ENCODE results near the gene SPRYD3.
A peak's percentile ranks its signal among the peaks of the same experiment; 100 is the strongest.
"Not testable (repeated sequence)": the region's sequence is repeated elsewhere in the genome, so short reads cannot be mapped to it uniquely, and the experiment has no call there.

Gene SPRYD3

DNA sequence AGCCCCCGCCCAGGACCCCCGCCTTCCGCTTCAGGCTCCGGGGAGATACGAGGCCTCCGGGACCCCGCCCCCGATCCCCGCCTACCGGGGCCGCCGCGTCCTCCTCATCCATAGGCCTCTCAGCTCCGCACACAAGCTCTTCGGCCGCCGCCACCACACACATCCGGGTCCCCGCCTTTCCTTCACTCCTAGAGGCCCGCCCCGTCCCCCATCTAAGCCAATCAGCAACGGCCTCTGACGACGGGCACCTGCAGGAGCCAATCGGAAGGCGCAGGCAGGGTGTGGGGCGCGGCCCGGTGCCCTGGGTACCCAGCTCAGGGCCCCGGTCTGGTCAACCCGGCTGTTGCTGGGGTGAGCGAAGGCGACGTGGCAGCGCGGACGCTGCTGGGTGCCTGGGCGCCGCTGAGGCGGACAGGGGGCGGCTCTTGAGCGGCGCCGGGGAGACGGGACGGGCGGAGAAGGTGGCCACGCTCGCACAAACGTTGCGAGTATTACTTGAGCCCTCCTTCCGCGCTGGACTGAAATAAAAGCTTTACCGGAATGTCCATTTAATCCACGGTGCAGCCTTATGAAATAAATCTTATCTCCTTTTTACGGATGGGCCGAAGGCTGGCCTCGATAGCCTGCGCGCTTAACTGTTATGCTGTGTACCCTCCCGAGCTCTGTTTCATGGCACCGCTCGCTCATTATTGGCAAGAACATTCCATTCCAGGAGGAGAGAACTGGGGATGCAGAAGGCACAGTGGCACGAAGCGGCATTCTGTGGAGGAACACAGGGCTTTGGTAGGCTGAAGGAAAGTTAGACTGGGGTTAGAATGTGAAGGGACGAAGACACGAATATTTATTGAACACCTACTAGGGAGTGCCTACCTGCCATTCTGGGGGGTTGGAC lies at the start of gene SPRYD3:
Gene SPRYD3 (minus strand): TSS at position 165 of the 892 bp plus-strand sequence. CDS start 57 bp downstream, at position 108.
- peak; percentile 93 to 94 for DNase-seq (ENCODE audit: extremely low read depth in 1 of 2, low read depth in 1 of 2)

GRCh38 chr12:53127169-53127568 lies 48.0 kb upstream of the SPRYD3 start:
- no peak for DNase-seq (ENCODE audit: extremely low read depth in 1 of 2, low read depth in 1 of 2)

- DNase-seq (ENCODE audit: extremely low read depth in 1 of 2, low read depth in 1 of 2): no peak
Observed at GRCh38 chr12:53124352-53124723, 45.1 kb upstream of the SPRYD3 start.

GRCh38 chr12:53123578-53124351 lies 44.6 kb upstream of the SPRYD3 start:
- no peak for DNase-seq (ENCODE audit: extremely low read depth in 1 of 2, low read depth in 1 of 2)

GRCh38 chr12:53122961-53123468 lies 43.8 kb upstream of the SPRYD3 start:
- DNase-seq (ENCODE audit: extremely low read depth in 1 of 2, low read depth in 1 of 2): no peak

DNA sequence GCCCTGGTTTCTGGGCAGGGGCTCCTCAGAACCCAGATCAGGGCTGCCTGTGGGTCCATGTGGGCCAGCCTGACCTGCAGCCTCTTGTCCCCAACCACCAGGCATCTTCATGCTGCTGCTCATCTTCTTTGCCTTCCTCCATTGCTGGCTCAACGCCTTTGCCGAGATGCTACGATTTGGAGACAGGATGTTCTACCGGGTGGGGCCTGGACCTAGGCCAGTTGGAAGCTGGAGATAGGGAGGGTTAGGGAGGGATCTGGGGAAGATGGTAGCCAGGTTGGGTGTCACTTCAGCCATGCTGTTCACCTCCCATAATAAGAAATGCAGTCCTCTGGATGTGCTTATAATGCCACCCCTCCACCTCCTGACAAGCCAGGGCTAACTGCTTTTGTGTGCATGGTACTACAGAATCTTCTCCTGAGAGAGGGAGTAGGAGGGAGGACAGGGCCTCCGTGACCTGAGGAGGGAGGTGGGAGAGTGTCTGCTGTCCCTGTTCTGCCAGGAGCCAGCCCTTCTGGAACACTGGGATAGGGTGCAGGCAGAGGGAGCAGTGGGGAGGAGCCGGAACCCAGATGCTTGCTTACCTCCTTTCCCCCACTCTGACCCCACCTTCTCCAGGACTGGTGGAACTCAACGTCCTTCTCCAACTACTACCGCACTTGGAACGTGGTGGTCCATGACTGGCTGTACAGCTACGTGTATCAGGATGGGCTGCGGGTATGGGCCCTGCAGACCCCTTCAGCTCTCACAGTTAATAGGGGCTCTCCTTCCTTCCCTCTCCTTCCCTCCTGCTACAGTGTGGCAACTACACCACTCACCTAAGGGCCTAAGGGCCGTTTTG lies 41.7 kb upstream of the SPRYD3 start:
- no peak for DNase-seq (ENCODE audit: extremely low read depth in 1 of 2, low read depth in 1 of 2)

- no peak for DNase-seq (ENCODE audit: extremely low read depth in 1 of 2, low read depth in 1 of 2)
Observed at GRCh38 chr12:53118751-53119300, 39.6 kb upstream of the SPRYD3 start.

- no peak for DNase-seq (ENCODE audit: extremely low read depth in 1 of 2, low read depth in 1 of 2)
Observed at GRCh38 chr12:53115891-53116648, 36.9 kb upstream of the SPRYD3 start.

DNA sequence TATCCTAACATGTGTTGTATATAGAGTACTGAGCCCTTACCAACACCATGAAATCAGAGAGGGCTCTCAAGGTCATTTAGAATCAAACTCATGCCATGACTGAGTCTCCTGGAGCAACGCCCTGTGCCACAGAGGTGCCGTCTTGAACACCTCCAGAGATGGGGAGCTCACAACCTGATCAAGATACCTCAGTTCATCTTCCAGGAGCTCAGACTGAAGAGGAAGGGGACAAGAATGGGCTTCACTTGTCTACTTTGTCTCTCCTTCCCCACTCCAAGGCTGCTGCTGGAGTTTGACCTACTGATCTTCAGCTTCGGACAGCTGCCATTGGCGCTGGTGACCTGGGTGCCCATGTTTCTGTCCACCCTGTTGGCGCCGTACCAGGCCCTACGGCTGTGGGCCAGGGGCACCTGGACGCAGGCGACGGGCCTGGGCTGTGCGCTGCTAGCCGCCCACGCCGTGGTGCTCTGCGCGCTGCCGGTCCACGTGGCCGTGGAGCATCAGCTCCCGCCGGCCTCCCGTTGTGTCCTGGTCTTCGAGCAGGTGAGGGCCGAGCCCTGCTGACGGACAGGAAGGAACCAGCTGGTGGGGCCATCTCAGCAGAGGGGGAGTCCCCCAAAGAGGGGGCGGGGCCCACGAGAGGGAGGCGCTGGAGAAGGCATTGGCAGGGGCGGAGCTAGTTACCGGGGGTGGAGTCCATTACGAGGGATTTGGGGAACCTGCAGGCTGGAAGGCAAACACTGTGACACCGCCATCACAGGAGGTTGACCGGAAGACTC lies 36.1 kb upstream of the SPRYD3 start:
- no peak for DNase-seq (ENCODE audit: extremely low read depth in 1 of 2, low read depth in 1 of 2)

- no peak for DNase-seq (ENCODE audit: extremely low read depth in 1 of 2, low read depth in 1 of 2)
Observed at GRCh38 chr12:53113951-53114350, 34.8 kb upstream of the SPRYD3 start.

- no peak for DNase-seq (ENCODE audit: extremely low read depth in 1 of 2, low read depth in 1 of 2)
Observed at GRCh38 chr12:53113136-53113705, 34.0 kb upstream of the SPRYD3 start.

DNA sequence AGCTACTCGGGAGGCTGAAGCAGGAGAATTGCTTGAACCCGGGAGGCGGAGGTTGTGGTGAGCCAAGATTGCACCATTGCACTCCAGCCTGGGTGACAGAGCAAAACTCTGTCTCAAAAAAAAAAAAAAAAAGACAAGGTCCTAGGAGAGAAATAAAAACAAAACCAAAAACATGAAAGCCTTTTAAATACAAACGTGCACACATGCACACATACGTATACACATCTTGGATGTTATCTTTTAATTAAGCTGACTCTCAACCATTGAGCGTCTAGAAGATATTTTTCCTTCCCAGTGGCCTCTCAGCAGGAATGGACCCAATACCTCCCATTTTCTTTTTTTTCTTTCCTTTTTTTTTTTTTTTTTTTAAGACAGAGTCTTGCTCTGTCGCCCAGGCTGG lies 33.2 kb upstream of the SPRYD3 start:
- not testable (repeated sequence) for DNase-seq (ENCODE audit: extremely low read depth in 1 of 2, low read depth in 1 of 2)

DNA sequence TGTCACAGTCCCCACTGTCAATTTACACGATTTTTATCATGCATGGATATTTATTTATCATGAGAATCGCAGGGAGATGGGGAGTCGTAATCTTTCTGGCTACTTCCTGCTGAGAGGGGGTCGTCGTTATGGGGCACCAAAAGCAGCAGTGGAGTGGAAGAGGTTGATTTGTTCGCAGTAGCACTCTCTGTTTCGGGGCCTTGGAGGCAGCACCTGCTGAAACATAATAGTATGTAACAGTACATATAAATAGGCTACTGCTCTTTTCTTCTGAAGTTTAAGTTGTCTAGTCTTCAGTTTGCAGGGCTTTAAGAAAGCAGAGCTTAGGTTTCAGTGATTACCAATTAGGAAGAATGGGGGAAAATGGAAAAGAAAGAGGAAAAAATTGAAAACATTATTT lies 27.9 kb upstream of the SPRYD3 start:
- DNase-seq (ENCODE audit: extremely low read depth in 1 of 2, low read depth in 1 of 2): no peak

DNA sequence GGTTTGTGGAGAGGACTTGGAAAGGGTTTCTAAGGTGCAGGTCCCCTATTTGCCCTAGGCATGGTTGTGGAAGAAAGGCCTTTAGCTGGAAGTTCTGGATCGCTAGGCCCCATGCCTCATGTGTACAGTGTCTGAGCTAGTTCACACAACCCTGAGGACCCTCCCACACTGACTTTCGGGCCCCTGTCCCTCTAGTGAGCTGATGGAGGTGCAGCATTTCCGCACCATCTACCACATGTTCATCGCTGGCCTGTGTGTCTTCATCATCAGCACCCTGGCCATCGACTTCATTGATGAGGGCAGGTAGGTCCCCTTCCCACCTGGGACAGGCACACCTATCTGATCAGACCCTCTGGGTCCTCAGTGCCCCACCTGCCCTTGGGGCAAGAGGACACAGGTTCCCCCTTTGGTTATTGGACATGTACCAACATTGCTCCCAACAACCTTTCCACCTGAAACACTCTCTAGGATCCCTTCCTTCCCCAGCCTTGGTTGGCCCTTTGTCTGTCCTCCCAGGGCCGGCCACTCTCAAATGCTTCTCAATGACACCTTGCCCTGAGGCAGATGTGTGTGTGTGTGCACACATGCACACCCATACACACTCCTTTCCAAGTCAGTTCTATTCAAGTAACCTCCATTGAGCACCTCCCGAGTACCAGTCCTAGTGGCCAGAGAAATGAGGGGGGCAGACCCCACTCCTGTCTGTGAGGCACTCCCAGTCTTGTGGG lies 26.7 kb upstream of the SPRYD3 start:
- no peak for DNase-seq (ENCODE audit: extremely low read depth in 1 of 2, low read depth in 1 of 2)

GRCh38 chr12:53105256-53105655 lies 26.1 kb upstream of the SPRYD3 start:
- DNase-seq (ENCODE audit: extremely low read depth in 1 of 2, low read depth in 1 of 2): no peak

GRCh38 chr12:53103860-53104305 lies 24.7 kb upstream of the SPRYD3 start:
- DNase-seq (ENCODE audit: extremely low read depth in 1 of 2, low read depth in 1 of 2): no peak

- peak; percentile 31 to 68 for DNase-seq (ENCODE audit: extremely low read depth in 1 of 2, low read depth in 1 of 2)
Observed at GRCh38 chr12:53102883-53103807, 24.0 kb upstream of the SPRYD3 start, which contains the start of gene SOAT2. TSS of gene SOAT2 (plus strand) at chr12:53103486. CDS start at chr12:53103578, 92 bp downstream.
